NCI-H2196 (cell line): ENCODE results near the gene XIRP2.

Experiments
- DNase-seq: peaks from one replicate; lab custom pipeline; 2025; ENCODE audit not compliant: unreplicated experiment; lab: John Stamatoyannopoulos, UW

Gene XIRP2

GRCh38 chr2:167275046-167275445 lies 386.8 kb downstream of the XIRP2 start:
- DNase-seq = no peak

DNA sequence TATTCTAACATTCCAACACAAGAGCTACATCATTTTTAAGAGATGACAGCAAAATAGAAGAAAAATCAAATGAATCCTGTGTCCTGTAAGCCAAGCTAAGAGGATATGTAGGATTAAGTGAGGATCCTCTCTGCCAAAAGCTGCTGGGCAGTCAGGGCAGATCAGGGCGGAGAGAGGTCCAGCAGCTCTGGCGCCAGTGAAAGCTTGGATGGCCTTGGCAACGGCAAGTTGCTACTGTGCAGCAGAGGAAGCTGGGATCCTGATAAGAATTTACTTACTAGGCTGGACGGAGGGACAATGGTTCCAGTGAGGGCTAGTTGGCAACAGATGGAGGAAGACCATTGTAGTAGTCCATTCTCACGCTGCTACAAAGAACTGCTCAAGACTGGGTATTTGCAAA lies 391.5 kb downstream of the XIRP2 start:
- DNase-seq = no peak

GRCh38 chr2:167287212-167287611 lies 398.9 kb downstream of the XIRP2 start:
- no peak for DNase-seq

DNA sequence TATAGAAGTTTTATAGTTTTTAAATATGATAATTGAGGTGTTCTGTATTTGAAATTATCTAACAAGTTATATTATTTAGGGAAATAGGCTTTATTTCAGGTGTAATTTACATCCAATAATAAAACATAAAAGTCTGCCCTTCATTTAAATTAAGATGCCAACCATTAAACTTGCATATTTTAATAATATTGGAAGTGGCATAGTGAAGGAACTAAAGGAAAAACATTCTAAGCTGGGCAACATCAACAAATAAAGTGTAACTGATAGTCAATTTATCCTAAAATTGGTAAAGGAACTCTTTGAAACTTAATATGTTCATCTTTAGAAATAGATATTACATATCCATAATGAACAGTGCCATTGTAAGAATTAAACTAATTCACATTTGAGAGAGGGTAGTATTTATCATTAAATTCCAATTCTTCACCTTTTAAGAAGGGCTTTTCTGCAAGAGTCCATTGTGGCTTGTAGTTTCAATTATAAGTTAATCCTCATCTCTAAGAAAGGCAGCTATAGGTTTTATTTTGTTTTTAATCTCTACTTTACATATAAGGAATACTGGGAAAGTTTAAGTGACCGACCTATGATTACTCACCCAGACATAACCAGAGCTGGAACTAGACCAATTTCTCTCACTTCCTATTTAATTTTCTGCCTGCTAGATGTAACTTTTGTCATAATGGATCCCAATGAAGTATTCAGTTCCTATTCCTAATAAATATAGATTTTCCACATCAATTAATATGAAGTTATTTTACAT lies 401.6 kb downstream of the XIRP2 start:
- no peak for DNase-seq

- DNase-seq = peak; percentile 85
Observed at GRCh38 chr2:167292430-167293171, 404.3 kb downstream of the XIRP2 start, which contains the start of gene B3GALT1. Gene B3GALT1 (plus strand): TSS chr2:167293001.

DNA sequence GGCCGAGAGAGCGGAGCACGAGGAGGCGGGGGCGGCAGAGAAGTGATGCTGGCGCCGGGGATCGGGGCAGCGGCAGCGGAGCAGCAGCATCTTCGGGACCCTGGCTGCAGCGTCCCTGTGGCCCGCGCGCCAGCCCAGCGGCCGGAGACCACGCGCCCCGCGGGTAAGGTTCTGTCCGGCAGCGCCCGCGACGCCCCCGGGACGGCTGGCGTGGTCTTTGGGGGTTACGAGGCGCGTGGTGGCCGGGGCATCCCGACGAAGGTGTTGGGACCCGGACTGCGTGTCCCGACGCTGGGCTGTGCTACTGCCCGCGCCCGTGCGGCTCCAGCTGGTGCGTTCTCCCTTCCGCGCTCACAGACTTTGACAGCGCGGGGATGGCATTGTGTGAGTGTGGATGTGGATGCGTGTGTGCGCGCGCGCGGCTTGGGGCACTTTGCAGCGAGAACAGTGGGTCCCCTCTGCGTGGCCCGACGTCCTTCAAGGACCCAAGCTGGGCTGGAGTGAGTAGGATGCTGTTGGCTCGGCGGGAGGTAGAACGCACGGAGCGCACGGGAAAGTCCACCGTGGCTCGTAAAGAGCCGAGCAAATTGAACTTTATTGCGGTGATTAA lies 405.0 kb downstream of the XIRP2 start:
- no peak for DNase-seq

GRCh38 chr2:167293943-167294775 lies 405.9 kb downstream of the XIRP2 start:
- DNase-seq = no peak

- no peak for DNase-seq
Observed at GRCh38 chr2:167294776-167295140, 406.5 kb downstream of the XIRP2 start.

GRCh38 chr2:167297292-167297691 lies 409.0 kb downstream of the XIRP2 start:
- DNase-seq = no peak

DNA sequence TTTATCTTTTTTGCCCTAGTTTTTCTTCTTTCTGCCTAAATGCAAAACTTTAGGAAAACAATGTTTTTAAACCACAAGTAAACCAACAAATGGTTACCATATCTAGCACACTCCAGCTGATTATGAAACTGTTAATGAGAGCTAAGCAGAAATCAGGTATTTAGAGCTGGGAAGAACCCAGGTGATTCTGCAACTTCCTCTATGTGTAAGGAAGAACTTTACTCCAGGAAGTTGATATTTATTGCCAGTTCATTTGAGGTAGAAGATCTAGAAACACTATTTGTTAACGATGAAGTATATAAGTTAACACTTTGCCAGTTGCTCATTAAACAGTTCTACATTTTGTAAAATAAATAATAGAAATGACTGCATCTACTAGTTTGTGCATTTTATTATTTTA lies 409.7 kb downstream of the XIRP2 start:
- no peak for DNase-seq
